HepG2 (cell line): ENCODE measurements around the gene MTSS2. TPM values are rescaled to one million over a fixed set of nuclear protein-coding genes. Genes with fewer than 3 reads are reported as not detected.
"Not testable (repeated sequence)": the region's sequence is repeated elsewhere in the genome, so short reads cannot be mapped to it uniquely, and the experiment has no call there.

ENCODE experiments used
- ATAC-seq: fragments of 200-7000 bp; cut with Tn5 transposase; 3 replicates; pipeline ENCODE4 v1.9.1; 2020; ENCODE audit warnings: mild to moderate bottlenecking, moderate library complexity
- BruUV-seq: library from RNA; stranded (reverse); fragments of 400-500 nt; replicated peaks from 2 replicates; lab custom pipeline; 2021; lab: Mats Ljungman, UMichigan
- CTCF ChIA-PET: fragments of 300-600 bp; formaldehyde crosslinking; extraction: SDS; loops from one replicate; lab custom pipeline; 2021; ENCODE audit warnings: low total read pairs, inconsistent platforms, low intra/inter-chr PET ratio; lab: Yijun Ruan, JAX
- POLR2A ChIA-PET: fragments of 350-600 bp; sonication (Branson Sonifier 250); formaldehyde crosslinking; loops from one replicate; lab custom pipeline; 2020; ENCODE audit warnings: antibody characterized with exemption, inconsistent platforms; lab: Yijun Ruan, JAX
- DNase-seq: peaks from one replicate; pipeline ENCODE4 v3.0.0-alpha.2; 2015; ENCODE audit warnings: low spot score
- FAIRE-seq: peaks from 3 replicates; lab custom pipeline; 2011; peaks lifted over from hg19 to GRCh38; lab: Jason Lieb, UNC
- H2AFZ ChIP-seq: one replicate; pipeline ENCODE4 v1.6.1; 2011; ENCODE audit warnings: low read length, inconsistent platforms
- H3K27ac ChIP-seq: fragments of 300-600 bp; 3 replicates; pipeline ENCODE4 v1.8.0; 2011; ENCODE audit warnings: mixed run types, mild to moderate bottlenecking, mixed read lengths, low read length, inconsistent platforms; ENCODE audit not compliant: insufficient read depth; ENCODE audit errors: extremely low read length
- H3K27me3 ChIP-seq, 2 experiments: fragments of 200-600 bp in 1 of 2; 2 replicates in 1 of 2; 3 replicates in 1 of 2; pipeline versions ENCODE4 v1.6.0 to v1.8.0; 2011; ENCODE audit warnings: low read length in 2 of 2, mild to moderate bottlenecking in 2 of 2, moderate library complexity in 2 of 2, inconsistent platforms in 1 of 2; ENCODE audit not compliant: insufficient read depth in 2 of 2, control insufficient read depth in 1 of 2
- H3K36me3 ChIP-seq, 2 experiments: fragments of 200-600 bp in 1 of 2; replicated peaks in 1 of 2; 2 replicates in 1 of 2; 3 replicates in 1 of 2; pipeline versions ENCODE4 v1.5.1 to v1.8.0; 2011; ENCODE audit warnings: low read length in 2 of 2, inconsistent platforms in 1 of 2; ENCODE audit not compliant: insufficient read depth in 2 of 2, control insufficient read depth in 1 of 2
- H3K4me1 ChIP-seq: 2 replicates; pipeline ENCODE4 v1.5.1; 2012; ENCODE audit warnings: low read length, inconsistent platforms; ENCODE audit not compliant: insufficient read depth
- H3K4me2 ChIP-seq: 2 replicates; pipeline ENCODE4 v1.6.0; 2011; ENCODE audit warnings: low read depth, low read length, inconsistent platforms
- H3K4me3 ChIP-seq, 3 experiments: fragments of 200-600 bp in 1 of 3; sonication (generic), shearing (Covaris generic) in 1 of 3; replicated peaks in 1 of 3; 2 replicates each; pipeline ENCODE4 v1.5.1; 2011 to 2016; ENCODE audit warnings: low read length in 3 of 3, inconsistent platforms in 2 of 3, low read depth in 2 of 3, mild to moderate bottlenecking in 2 of 3, control low read depth in 1 of 3, mixed read lengths in 1 of 3; ENCODE audit not compliant: insufficient read depth in 1 of 3
- H3K79me2 ChIP-seq: one replicate; pipeline ENCODE4 v1.6.1; 2011; ENCODE audit warnings: low read length, inconsistent platforms; ENCODE audit not compliant: insufficient read depth
- H3K9ac ChIP-seq: 2 replicates; pipeline ENCODE4 v1.6.0; 2011; ENCODE audit warnings: mild to moderate bottlenecking, low read depth, low read length, inconsistent platforms; ENCODE audit not compliant: insufficient read depth
- H3K9me3 ChIP-seq: 2 replicates; pipeline ENCODE4 v1.5.1; 2012; ENCODE audit warnings: mild to moderate bottlenecking, low read length
- H4K20me1 ChIP-seq: 2 replicates; pipeline ENCODE4 v1.6.0; 2011; ENCODE audit warnings: inconsistent platforms, mild to moderate bottlenecking, low read length, moderate library complexity; ENCODE audit not compliant: insufficient read depth
- KDM2A ChIP-seq: sonication (generic); formaldehyde crosslinking; IDR thresholded peaks from 2 replicates; pipeline ENCODE4 v1.4.0; 2020; ENCODE audit warnings: low read depth, missing genetic modification reagents, borderline replicate concordance
- POLR2A ChIP-seq, 2 experiments: IDR thresholded peaks; 2 replicates each; pipeline ENCODE4 v1.6.1; 2011; ENCODE audit warnings: low read depth in 2 of 2, low read length in 2 of 2, mild to moderate bottlenecking in 1 of 2, moderate library complexity in 1 of 2; ENCODE audit not compliant: insufficient read depth in 1 of 2
- RBM22 ChIP-seq: fragments of 200-400 bp; formaldehyde crosslinking; optimal IDR thresholded peaks from 2 replicates; pipeline ENCODE3; 2017; ENCODE audit warnings: mild to moderate bottlenecking, low read length, moderate library complexity
- ZBTB46 ChIP-seq: sonication (generic); formaldehyde crosslinking; IDR thresholded peaks from 2 replicates; pipeline ENCODE4 v1.4.0; 2020; ENCODE audit warnings: mild to moderate bottlenecking, missing genetic modification reagents, borderline replicate concordance
- WGBS: methylation state at CpG from one replicate; pipeline ENCODE4 v1.1.6; 2017; ENCODE audit warnings: low lambda C conversion rate; 5-methylcytosine and 5-hydroxymethylcytosine counted together
- in situ Hi-C: cut with HindIII; loops from 2 replicates; pipeline ENCODE4 v1.10.0; 2017; ENCODE audit warnings: low pct_unique_long_range_greater_than_20kb; ENCODE audit not compliant: extremely low pct_ligation_motif_present
- intact Hi-C: fragments of 100-400 bp; cut with micrococcal nuclease; formaldehyde crosslinking; loops from one replicate; pipeline ENCODE4 v1.10.0; 2022; ENCODE audit not compliant: unreplicated experiment
- polyA plus RNA-seq, 8 experiments: library from polyadenylated mRNA; depleted of rRNA in 3 of 8; stranded (reverse) in 7 of 8; unstranded in 1 of 8; fragments of >200 nt; fragmentation: Illumina TruSeq in 4 of 8; extraction: Trizol in 4 of 8; gene quantifications; 2 replicates each; pipeline versions ENCODE4 v1.2.1 to v1.2.3, GENCODE V29; 2011 to 2016; ENCODE audit warnings: low read depth in 4 of 8, missing spikeins in 1 of 8, mixed read lengths in 1 of 8; ENCODE audit not compliant: insufficient read depth in 1 of 8
- total RNA-seq, 5 experiments: library from RNA; depleted of rRNA; stranded (reverse); fragments of >200 nt; fragmentation: Illumina TruSeq; extraction: Trizol; gene quantifications; 2 replicates each; pipeline ENCODE4 v1.2.3, GENCODE V29; 2016; ENCODE audit warnings: low read depth in 1 of 5

The MTSS2 gene
- total and polyA plus RNA-seq, 2 of the 13 experiments (the other 11 are each of a cell fraction or from before 2014, with no cell fraction given), result 132 to 242 TPM

GRCh38 chr16:70674221-70675014 is 11.4 kb downstream of the MTSS2 start (continued):
- TF ChIP-seq ZBTB46 (CRISPR knock-in tag), result no peak
- TF ChIP-seq KDM2A (CRISPR knock-in tag), result no peak
- TF ChIP-seq POLR2A (IDR thresholded peaks at IDR 0.05; ENCODE audit: insufficient read depth in 1 of 2, low read depth in 2 of 2, low read length in 2 of 2), result peak in 1 of 2 experiments; percentile 30; a peak in 1 of 4 replicates

GRCh38 chr16:70670938-70671337 is 14.9 kb downstream of the MTSS2 start:
- FAIRE-seq, in situ Hi-C loops: not testable (repeated sequence)
- POLR2A ChIA-PET, result interaction anchor here (1.2 to 2.0 kb wide), 2 partner anchors 11 to 54 kb away, joined by 3 to 14 read pairs; no protein-coding TSS in a partner anchor

More at GRCh38 chr16:70670938-70671337, 14.9 kb downstream of the MTSS2 start:
- ATAC-seq, H3K9me3 ChIP-seq, H3K4me2 ChIP-seq, H3K4me1 ChIP-seq, intact Hi-C loops, CTCF ChIA-PET, H3K27ac ChIP-seq, DNase-seq, H3K4me3 ChIP-seq, H2AFZ ChIP-seq, H3K27me3 ChIP-seq, BruUV-seq, H3K9ac ChIP-seq: not testable (repeated sequence)
- peaks cover 19% of the 10 kb centered on the region for H4K20me1 ChIP-seq
- WGBS, result 96% methylated on average over 4 of the region's 4 CpGs
- H3K36me3 ChIP-seq, result peaks cover 49 to 94% of the 10 kb centered on the region in 2 experiments
- TF ChIP-seq RBM22, result peak; percentile 37
- H3K79me2 ChIP-seq, result peaks cover 17% of the 10 kb centered on the region
